ENCODE data around the gene DCAKD. TPM values are rescaled to one million over a fixed set of nuclear protein-coding genes. Genes with fewer than 3 reads are reported as not detected.

Gene DCAKD
- total RNA-seq, 1 donor, result 52.2 TPM

GRCh38 chr17:44983563-44983962 is 67.9 kb downstream of the DCAKD start:
- TF ChIP-seq, protein P1, sequence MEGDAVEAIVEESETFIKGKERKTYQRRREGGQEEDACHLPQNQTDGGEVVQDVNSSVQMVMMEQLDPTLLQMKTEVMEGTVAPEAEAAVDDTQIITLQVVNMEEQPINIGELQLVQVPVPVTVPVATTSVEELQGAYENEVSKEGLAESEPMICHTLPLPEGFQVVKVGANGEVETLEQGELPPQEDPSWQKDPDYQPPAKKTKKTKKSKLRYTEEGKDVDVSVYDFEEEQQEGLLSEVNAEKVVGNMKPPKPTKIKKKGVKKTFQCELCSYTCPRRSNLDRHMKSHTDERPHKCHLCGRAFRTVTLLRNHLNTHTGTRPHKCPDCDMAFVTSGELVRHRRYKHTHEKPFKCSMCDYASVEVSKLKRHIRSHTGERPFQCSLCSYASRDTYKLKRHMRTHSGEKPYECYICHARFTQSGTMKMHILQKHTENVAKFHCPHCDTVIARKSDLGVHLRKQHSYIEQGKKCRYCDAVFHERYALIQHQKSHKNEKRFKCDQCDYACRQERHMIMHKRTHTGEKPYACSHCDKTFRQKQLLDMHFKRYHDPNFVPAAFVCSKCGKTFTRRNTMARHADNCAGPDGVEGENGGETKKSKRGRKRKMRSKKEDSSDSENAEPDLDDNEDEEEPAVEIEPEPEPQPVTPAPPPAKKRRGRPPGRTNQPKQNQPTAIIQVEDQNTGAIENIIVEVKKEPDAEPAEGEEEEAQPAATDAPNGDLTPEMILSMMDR (IDR thresholded peaks at IDR 0.05; ENCODE audit: insufficient read depth, low read depth, low read length), result no peak
- no peak for DNase-seq (ENCODE audit: low read depth)
- H3K4me3 ChIP-seq (ENCODE audit: low read depth, low read length), result no peak overlapping the region

GRCh38 chr17:44982113-44982702 is 69.2 kb downstream of the DCAKD start:
- DNase-seq (ENCODE audit: low read depth), result no peak
- TF ChIP-seq, protein P1 (IDR thresholded peaks at IDR 0.05; ENCODE audit: insufficient read depth, low read depth, low read length), result no peak
- H3K4me3 ChIP-seq (ENCODE audit: low read depth, low read length), result no peak overlapping the region

DNA sequence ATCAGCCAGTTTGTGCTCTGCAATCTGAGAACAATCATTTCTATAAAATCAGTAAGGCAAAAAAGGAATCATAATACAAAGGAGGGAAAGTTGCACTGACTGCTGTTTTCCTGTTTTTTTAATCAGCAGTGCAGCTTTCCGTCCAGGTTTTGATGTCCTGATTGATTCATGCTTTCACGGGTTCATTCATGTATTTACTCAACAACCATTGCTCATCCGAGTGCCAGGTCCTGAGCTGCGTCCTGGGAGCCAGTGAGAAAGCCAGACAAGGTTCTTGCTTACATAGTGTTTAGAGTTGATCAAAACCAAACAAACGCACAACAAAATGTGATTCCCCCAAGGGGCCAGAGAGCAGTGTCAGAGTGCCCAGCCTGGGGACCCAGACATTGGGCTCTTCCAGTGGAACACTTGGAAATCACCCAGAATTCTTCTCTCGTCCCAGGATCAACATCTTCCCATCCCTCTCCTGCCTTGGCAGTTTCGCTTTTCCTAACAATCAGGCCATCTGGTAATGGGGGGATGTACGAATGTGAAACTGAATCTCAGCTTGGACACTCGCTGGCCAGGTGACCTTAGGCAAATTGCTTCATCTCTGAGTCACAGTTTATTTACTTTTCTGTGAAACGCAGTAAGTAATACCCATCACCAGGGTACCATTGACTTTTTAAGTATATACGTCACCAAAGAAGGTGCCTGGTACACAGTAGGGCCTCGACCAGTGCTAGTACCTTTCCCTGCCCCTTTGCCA is 70.0 kb downstream of the DCAKD start:
- H3K4me3 ChIP-seq (ENCODE audit: low read depth, low read length), result peak overlapping the region; percentile 27
- TF ChIP-seq, protein P1 (IDR thresholded peaks at IDR 0.05; ENCODE audit: insufficient read depth, low read depth, low read length), result no peak
- peak; percentile 95 for DNase-seq (ENCODE audit: low read depth)

DNA sequence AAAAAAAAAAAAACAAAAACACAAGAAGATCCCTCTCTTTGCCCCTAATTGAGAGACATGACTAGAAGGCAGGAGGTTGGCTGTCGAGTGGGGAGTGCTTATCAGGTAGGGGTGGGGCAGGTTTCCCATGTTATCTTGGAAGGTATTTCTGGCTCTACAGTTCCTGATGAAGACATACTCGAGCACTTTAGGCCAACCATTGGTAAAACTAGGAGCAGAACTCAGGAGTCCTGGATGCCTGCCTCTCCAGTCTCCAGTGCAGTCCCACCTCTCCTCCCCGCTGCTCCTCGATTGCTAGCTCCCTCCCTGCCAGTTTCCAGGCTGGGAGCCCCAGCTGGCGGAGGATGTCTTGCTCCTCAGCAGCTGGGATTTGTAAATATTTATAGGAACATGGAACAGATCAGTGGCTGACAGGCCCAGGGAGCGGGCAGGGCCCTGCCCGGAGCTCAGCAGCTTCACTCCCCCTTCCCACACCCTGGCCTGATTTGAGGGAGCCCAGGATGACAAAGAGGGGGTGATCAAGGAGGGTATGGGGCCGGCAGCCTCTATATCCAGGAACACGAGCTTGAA is 71.9 kb downstream of the DCAKD start:
- TF ChIP-seq, protein P1 (IDR thresholded peaks at IDR 0.05; ENCODE audit: insufficient read depth, low read depth, low read length), result no peak
- H3K4me3 ChIP-seq (ENCODE audit: low read depth, low read length), result no peak overlapping the region
- peak; percentile 88 for DNase-seq (ENCODE audit: low read depth)

DNA sequence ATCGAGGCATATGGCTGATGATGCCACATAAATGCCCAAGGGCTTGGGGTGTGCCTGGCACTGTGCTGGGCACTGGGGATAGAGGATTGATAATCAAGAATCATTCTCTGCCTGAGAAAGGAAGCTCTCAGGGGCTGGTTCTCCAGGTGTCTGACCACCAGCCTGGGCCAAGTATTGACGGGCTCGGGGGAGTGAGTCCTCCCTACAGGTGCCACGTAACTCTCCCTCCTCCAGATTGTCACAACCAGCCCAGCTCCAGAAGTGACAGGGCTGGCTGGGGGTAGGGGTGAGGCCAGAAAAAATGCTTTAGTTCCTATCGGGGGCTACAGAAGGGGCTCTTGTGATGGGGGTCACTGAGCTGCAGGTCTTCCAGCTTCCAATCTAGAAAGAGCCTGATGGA is 72.6 kb downstream of the DCAKD start:
- DNase-seq (ENCODE audit: low read depth), result no peak
- TF ChIP-seq, protein P1 (IDR thresholded peaks at IDR 0.05; ENCODE audit: insufficient read depth, low read depth, low read length), result no peak
- no peak overlapping the region for H3K4me3 ChIP-seq (ENCODE audit: low read depth, low read length)

DNA sequence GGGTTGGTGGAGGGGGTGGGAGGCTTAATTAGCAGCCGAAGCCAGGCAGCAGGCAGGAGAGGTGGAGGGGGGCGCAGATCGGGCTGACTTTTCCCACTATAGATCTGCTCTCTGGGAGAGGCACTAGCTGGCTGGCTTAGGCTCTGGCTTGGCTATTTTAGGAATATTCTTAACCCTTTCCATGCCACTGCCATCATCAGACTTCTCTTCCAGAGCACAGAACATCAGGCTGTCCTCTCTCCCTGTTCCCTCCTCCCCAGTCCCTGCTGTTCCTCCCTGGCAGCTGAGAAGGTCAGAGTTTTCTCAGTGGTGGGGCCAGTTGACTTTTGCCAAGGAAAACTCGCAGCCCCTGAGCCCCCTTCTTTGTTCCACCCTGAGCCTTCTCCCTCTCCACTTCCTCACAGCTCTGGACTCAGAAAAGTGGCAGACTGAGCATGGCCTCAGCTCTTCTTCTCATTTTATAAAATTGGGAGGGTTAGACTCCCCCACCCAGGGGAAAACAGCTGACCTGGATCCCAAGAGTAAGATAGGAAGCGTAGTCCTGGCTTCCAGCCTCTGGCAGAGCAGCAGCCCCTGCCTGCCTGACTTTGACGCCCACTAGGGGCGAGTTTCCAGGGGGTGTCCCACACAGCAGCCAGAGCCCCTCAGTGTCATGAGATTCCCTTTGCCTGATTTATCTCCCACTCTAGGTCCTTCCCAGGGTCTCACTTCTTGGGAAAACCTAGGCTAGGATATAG is 73.5 kb downstream of the DCAKD start:
- no peak overlapping the region for H3K4me3 ChIP-seq (ENCODE audit: low read depth, low read length)
- DNase-seq (ENCODE audit: low read depth), result no peak
- TF ChIP-seq, protein P1 (IDR thresholded peaks at IDR 0.05; ENCODE audit: insufficient read depth, low read depth, low read length), result no peak
